ENCODE data around the gene TTYH3. TPM values are rescaled to one million over a fixed set of nuclear protein-coding genes. Genes with fewer than 3 reads are reported as not detected.

The TTYH3 gene
- total and polyA plus RNA-seq, 2 of the 8 experiments (the other 6 are each of a cell fraction or from before 2014, with no cell fraction given): 66.2 to 169 TPM

DNA sequence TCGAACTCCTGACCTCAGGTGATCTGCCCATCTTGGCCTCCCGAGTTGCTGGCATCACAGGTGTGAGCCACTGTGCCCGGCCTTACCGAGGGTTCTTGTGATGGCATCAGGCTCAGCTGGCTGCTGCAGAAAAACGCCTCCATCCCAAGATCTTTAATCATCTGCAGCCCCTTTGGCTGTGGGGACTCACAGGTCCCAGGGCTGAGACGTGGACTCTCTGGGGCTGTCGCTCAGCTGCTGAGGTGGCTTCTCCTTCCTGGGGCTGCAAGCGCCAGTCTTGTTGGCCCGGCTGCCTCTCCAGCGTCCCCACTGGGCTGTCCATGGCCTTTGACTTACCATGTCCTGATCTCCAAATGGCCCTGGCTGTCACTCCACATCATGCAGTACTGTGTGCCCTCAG lies 76.3 kb downstream of the TTYH3 start:
- no peak overlapping the region for H3K27ac ChIP-seq (ENCODE audit: low read depth, low read length)
- H3K4me3 ChIP-seq (ENCODE audit: extremely low read depth in 1 of 4, insufficient read depth in 2 of 4, low read depth in 3 of 4, low read length in 4 of 4): no peak overlapping the region
- TF ChIP-seq KDM5A (IDR thresholded peaks at IDR 0.05; ENCODE audit: low read length) (no peak), GABPA (IDR thresholded peaks at IDR 0.05; ENCODE audit: borderline replicate concordance, insufficient read depth, low read length) (no peak), POLR2AphosphoS5 (IDR thresholded peaks at IDR 0.05; ENCODE audit: low read depth, low read length) (no peak), SP1 (IDR thresholded peaks at IDR 0.05; ENCODE audit: low read depth, low read length) (no peak), CREB1 (IDR thresholded peaks at IDR 0.05) (no peak), SRF (IDR thresholded peaks at IDR 0.05; ENCODE audit: low read depth, low read length) (no peak)
- TF ChIP-seq, protein P1, sequence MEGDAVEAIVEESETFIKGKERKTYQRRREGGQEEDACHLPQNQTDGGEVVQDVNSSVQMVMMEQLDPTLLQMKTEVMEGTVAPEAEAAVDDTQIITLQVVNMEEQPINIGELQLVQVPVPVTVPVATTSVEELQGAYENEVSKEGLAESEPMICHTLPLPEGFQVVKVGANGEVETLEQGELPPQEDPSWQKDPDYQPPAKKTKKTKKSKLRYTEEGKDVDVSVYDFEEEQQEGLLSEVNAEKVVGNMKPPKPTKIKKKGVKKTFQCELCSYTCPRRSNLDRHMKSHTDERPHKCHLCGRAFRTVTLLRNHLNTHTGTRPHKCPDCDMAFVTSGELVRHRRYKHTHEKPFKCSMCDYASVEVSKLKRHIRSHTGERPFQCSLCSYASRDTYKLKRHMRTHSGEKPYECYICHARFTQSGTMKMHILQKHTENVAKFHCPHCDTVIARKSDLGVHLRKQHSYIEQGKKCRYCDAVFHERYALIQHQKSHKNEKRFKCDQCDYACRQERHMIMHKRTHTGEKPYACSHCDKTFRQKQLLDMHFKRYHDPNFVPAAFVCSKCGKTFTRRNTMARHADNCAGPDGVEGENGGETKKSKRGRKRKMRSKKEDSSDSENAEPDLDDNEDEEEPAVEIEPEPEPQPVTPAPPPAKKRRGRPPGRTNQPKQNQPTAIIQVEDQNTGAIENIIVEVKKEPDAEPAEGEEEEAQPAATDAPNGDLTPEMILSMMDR (IDR thresholded peaks at IDR 0.05; ENCODE audit: control extremely low read depth in 1 of 3, insufficient read depth in 1 of 3, low read depth in 1 of 3, low read length in 3 of 3): no peak
- DNase-seq (ENCODE audit: low read depth in 1 of 2, low spot score in 2 of 2): no peak
- WGBS, 2 experiments (ENCODE audit: extremely low coverage in 1 of 2, insufficient coverage in 1 of 2, insufficient read length in 1 of 2, insufficient replicate concordance in 2 of 2, low coverage in 1 of 2, low lambda C conversion rate in 2 of 2, missing lambda C conversion rate in 1 of 2): 91% methylated on average over 10 of the region's 10 CpGs; no CpG with 5 or more reads in 1 of the 2 experiments
- H3K14ac ChIP-seq (ENCODE audit: insufficient read length): no peak overlapping the region
- no peak overlapping the region for H4K91ac ChIP-seq (replicated peaks; ENCODE audit: insufficient read length, low read length)
- no peak overlapping the region for H2BK120ac ChIP-seq (replicated peaks; ENCODE audit: low read depth, low read length)
- no peaks in the 10 kb centered on the region for H3K23me2 ChIP-seq (ENCODE audit: low read depth, low read length)
- H2AK5ac ChIP-seq (ENCODE audit: low read depth, low read length): peak overlapping the region; percentile 24; the same call in 1 of the 2 replicates
- no peaks in the 10 kb centered on the region for H3K9me3 ChIP-seq (ENCODE audit: insufficient read depth in 2 of 2, low read depth in 1 of 2, low read length in 1 of 2)
- no peak overlapping the region for H3K9ac ChIP-seq (replicated peaks in 1 of 4; ENCODE audit: extremely low read depth in 1 of 4, low read depth in 3 of 4, low read length in 3 of 4)
- ChIA-PET CTCF (ENCODE audit: partially characterized antibody) (interaction anchor here (0.6 to 9.1 kb wide), 6 partner anchors 14 to 1403 kb away, joined by 3 to 125 read pairs (median 45); partner anchors contain the start of gene AMZ1), POLR2A (ENCODE audit: partially characterized antibody) (no interaction called here)
- no peaks in the 10 kb centered on the region for H3K79me2 ChIP-seq (ENCODE audit: control insufficient read depth in 1 of 2, insufficient read depth in 2 of 2, low read length in 2 of 2)
- no peak overlapping the region for H3K18ac ChIP-seq (ENCODE audit: extremely low read depth, low read length)
- H3K4ac ChIP-seq (replicated peaks; ENCODE audit: insufficient read length, low read depth, low read length): no peak overlapping the region
- no peaks in the 10 kb centered on the region; a peak in 1 of 8 replicates for H3K36me3 ChIP-seq (ENCODE audit: control insufficient read depth in 2 of 4, insufficient read depth in 4 of 4, low read length in 3 of 4)
- no peak overlapping the region for H3K23ac ChIP-seq (ENCODE audit: insufficient read length)
- no peak overlapping the region for H2BK5ac ChIP-seq (ENCODE audit: low read depth, low read length)
- no peak overlapping the region for H2BK20ac ChIP-seq (ENCODE audit: low read length)
- H4K8ac ChIP-seq (ENCODE audit: extremely low read depth, insufficient read depth, low read length): no peak overlapping the region; the same call in 1 of the 2 replicates
- no peak overlapping the region for H2BK12ac ChIP-seq (ENCODE audit: low read depth, low read length)
- no peak for FAIRE-seq
- H3K79me1 ChIP-seq (ENCODE audit: low read depth, low read length): no peaks in the 10 kb centered on the region
- no peak overlapping the region for H2BK15ac ChIP-seq (ENCODE audit: low read length)
- peaks cover 1 to 3% of the 10 kb centered on the region in 2 experiments for H4K20me1 ChIP-seq (replicated peaks in 1 of 2; ENCODE audit: control insufficient read depth in 1 of 2, insufficient read depth in 2 of 2, low read length in 2 of 2)
- H4K5ac ChIP-seq (ENCODE audit: insufficient read length, low read depth, low read length): no peak overlapping the region
- H3K4me1 ChIP-seq (replicated peaks in 1 of 4; ENCODE audit: control insufficient read depth in 3 of 4, insufficient read depth in 4 of 4, low read length in 3 of 4): peaks cover 0 to 5% (median under 1%) of the 10 kb centered on the region in 4 experiments; a peak in 1 of 7 replicates
- no peak overlapping the region for H2AFZ ChIP-seq (ENCODE audit: low read length)
- no peak overlapping the region for H3K4me2 ChIP-seq (ENCODE audit: insufficient read depth in 1 of 2, low read depth in 2 of 2, low read length in 2 of 2)
- H3K56ac ChIP-seq (replicated peaks; ENCODE audit: insufficient read length, low read depth, low read length): no peak overlapping the region
- no peaks in the 10 kb centered on the region for H3K27me3 ChIP-seq (replicated peaks in 1 of 4; ENCODE audit: control insufficient read depth in 3 of 4, extremely low read depth in 1 of 4, insufficient read depth in 3 of 4, low read length in 3 of 4)

Data from H1 (cell line).